HEK293 (cell line): Measurements from ENCODE around the gene CADPS.

Experiments
- CTCF ChIA-PET: fragments of 350-600 bp; formaldehyde crosslinking; extraction: SDS; loops from one replicate; lab custom pipeline; 2021; ENCODE audit warnings: antibody characterized with exemption; lab: Yijun Ruan, JAX
- POLR2A ChIA-PET: fragments of 300-600 bp; formaldehyde crosslinking; extraction: SDS; loops from one replicate; lab custom pipeline; 2020; ENCODE audit warnings: antibody characterized with exemption, inconsistent platforms; lab: Yijun Ruan, JAX
- H3K27ac ChIP-seq: fragments of 200-500 bp; sonication (Bioruptor generic); 2 replicates; pipeline ENCODE4 v1.5.1; 2014; ENCODE audit warnings: low read depth, low read length, control low read depth, inconsistent platforms; ENCODE audit errors: extremely low read depth
- H3K36me3 ChIP-seq, 2 experiments: fragments of 200-500 bp in 1 of 2; sonication (Bioruptor generic) in 1 of 2; 1 replicate in 1 of 2; 2 replicates in 1 of 2; pipeline ENCODE4 v1.5.1; 2014 to 2017; ENCODE audit warnings: inconsistent platforms in 2 of 2, low read length in 2 of 2; ENCODE audit not compliant: control insufficient read depth in 2 of 2, insufficient read depth in 1 of 2
- H3K4me1 ChIP-seq: fragments of 200-500 bp; sonication (Bioruptor generic); 2 replicates; pipeline ENCODE4 v1.5.1; 2014; ENCODE audit warnings: mild to moderate bottlenecking, low read length, inconsistent platforms; ENCODE audit not compliant: control insufficient read depth, insufficient read depth
- H3K4me3 ChIP-seq: 2 replicates; pipeline ENCODE4 v1.5.1; 2011; ENCODE audit warnings: low read depth, mild to moderate bottlenecking, control low read depth, low read length, moderate library complexity
- H3K9me3 ChIP-seq: fragments of 200-500 bp; sonication (Bioruptor generic); 2 replicates; pipeline ENCODE4 v1.5.1; 2014; ENCODE audit warnings: low read depth, low read length, inconsistent platforms; ENCODE audit not compliant: control insufficient read depth, insufficient read depth
- MZF1 ChIP-seq: fragments of 450-650 bp; formaldehyde crosslinking; IDR thresholded peaks from 2 replicates; pipeline ENCODE4 v1.5.1; 2017; ENCODE audit warnings: missing biosample characterization, missing genetic modification characterization, borderline replicate concordance
- OVOL3 ChIP-seq: fragments of 450-650 bp; formaldehyde crosslinking; IDR thresholded peaks from 2 replicates; pipeline ENCODE4 v1.5.1; 2016; ENCODE audit warnings: missing biosample characterization, missing genetic modification characterization
- WT1 ChIP-seq: fragments of 450-650 bp; formaldehyde crosslinking; IDR thresholded peaks from 2 replicates; pipeline ENCODE4 v1.5.1; 2016; ENCODE audit warnings: missing biosample characterization, missing genetic modification characterization
- YY2 ChIP-seq: fragments of 450-650 bp; formaldehyde crosslinking; IDR thresholded peaks from 2 replicates; pipeline ENCODE4 v1.5.1; 2016; ENCODE audit warnings: missing biosample characterization, missing genetic modification characterization
- ZBTB7A ChIP-seq: fragments of 450-650 bp; formaldehyde crosslinking; IDR thresholded peaks from 2 replicates; pipeline ENCODE4 v1.5.1; 2016; ENCODE audit warnings: low read depth, missing biosample characterization, missing genetic modification characterization
- ZFP69B ChIP-seq: fragments of 450-650 bp; formaldehyde crosslinking; IDR thresholded peaks from 2 replicates; pipeline ENCODE4 v1.5.1; 2016; ENCODE audit warnings: missing biosample characterization, missing genetic modification characterization
- ZNF10 ChIP-seq: fragments of 450-650 bp; formaldehyde crosslinking; IDR thresholded peaks from 2 replicates; pipeline ENCODE4 v1.5.1; 2017; ENCODE audit warnings: missing biosample characterization, missing genetic modification characterization
- ZNF175 ChIP-seq: fragments of 450-650 bp; formaldehyde crosslinking; IDR thresholded peaks from 2 replicates; pipeline ENCODE4 v1.5.1; 2016; ENCODE audit warnings: missing biosample characterization, missing genetic modification characterization
- ZNF19 ChIP-seq: fragments of 450-650 bp; formaldehyde crosslinking; IDR thresholded peaks from 2 replicates; pipeline ENCODE4; 2016; ENCODE audit warnings: missing biosample characterization, missing genetic modification characterization, low read depth
- ZNF2 ChIP-seq: fragments of 450-650 bp; formaldehyde crosslinking; IDR thresholded peaks from 2 replicates; pipeline ENCODE4 v1.5.1; 2016; ENCODE audit warnings: missing biosample characterization, missing genetic modification characterization
- ZNF202 ChIP-seq: fragments of 450-650 bp; formaldehyde crosslinking; IDR thresholded peaks from 2 replicates; pipeline ENCODE4 v1.5.1; 2016; ENCODE audit warnings: missing biosample characterization, missing genetic modification characterization, borderline replicate concordance
- ZNF214 ChIP-seq: fragments of 450-650 bp; formaldehyde crosslinking; IDR thresholded peaks from 2 replicates; pipeline ENCODE4 v1.5.1; 2017; ENCODE audit warnings: missing biosample characterization, mild to moderate bottlenecking, missing genetic modification characterization, borderline replicate concordance
- ZNF221 ChIP-seq: fragments of 450-650 bp; formaldehyde crosslinking; IDR thresholded peaks from 2 replicates; pipeline ENCODE4 v1.5.1; 2017; ENCODE audit warnings: missing biosample characterization, missing genetic modification characterization, borderline replicate concordance
- ZNF366 ChIP-seq: fragments of 450-650 bp; formaldehyde crosslinking; conservative IDR thresholded peaks from 2 replicates; pipeline ENCODE4 v1.5.1; 2016; ENCODE audit warnings: missing biosample characterization, missing genetic modification characterization
- ZNF426 ChIP-seq: fragments of 450-650 bp; formaldehyde crosslinking; IDR thresholded peaks from 2 replicates; pipeline ENCODE4 v1.5.1; 2017; ENCODE audit warnings: missing biosample characterization, missing genetic modification characterization, mild to moderate bottlenecking, inconsistent platforms, moderate library complexity
- ZNF473 ChIP-seq: fragments of 450-650 bp; formaldehyde crosslinking; IDR thresholded peaks from 2 replicates; pipeline ENCODE4 v1.5.1; 2017; ENCODE audit warnings: missing biosample characterization, missing genetic modification characterization
- ZNF501 ChIP-seq: fragments of 450-650 bp; formaldehyde crosslinking; IDR thresholded peaks from 2 replicates; pipeline ENCODE4 v1.5.1; 2016; ENCODE audit warnings: missing biosample characterization, missing genetic modification characterization
- ZNF544 ChIP-seq: fragments of 450-650 bp; formaldehyde crosslinking; IDR thresholded peaks from 2 replicates; pipeline ENCODE4 v1.5.0; 2017; ENCODE audit warnings: missing biosample characterization, missing genetic modification characterization
- ZNF560 ChIP-seq: fragments of 450-650 bp; formaldehyde crosslinking; IDR thresholded peaks from 2 replicates; pipeline ENCODE4 v1.5.1; 2017; ENCODE audit warnings: missing biosample characterization, missing genetic modification characterization, borderline replicate concordance
- ZNF654 ChIP-seq: fragments of 450-650 bp; formaldehyde crosslinking; IDR thresholded peaks from 2 replicates; pipeline ENCODE4 v1.5.1; 2016; ENCODE audit warnings: low read depth, missing biosample characterization, missing genetic modification characterization
- ZNF664 ChIP-seq: fragments of 450-650 bp; formaldehyde crosslinking; IDR thresholded peaks from 2 replicates; pipeline ENCODE4 v1.5.1; 2016; ENCODE audit warnings: missing biosample characterization, missing genetic modification characterization
- ZNF677 ChIP-seq: fragments of 450-650 bp; IDR thresholded peaks from 2 replicates; pipeline ENCODE4 v1.5.0; 2018; ENCODE audit warnings: missing biosample characterization, mild to moderate bottlenecking, missing genetic modification characterization, moderate library complexity
- ZNF707 ChIP-seq: fragments of 450-650 bp; formaldehyde crosslinking; IDR thresholded peaks from 2 replicates; pipeline ENCODE4 v1.5.1; 2016; ENCODE audit warnings: missing biosample characterization, missing genetic modification characterization
- ZNF776 ChIP-seq: fragments of 450-650 bp; formaldehyde crosslinking; IDR thresholded peaks from 2 replicates; pipeline ENCODE4 v1.5.0; 2017; ENCODE audit warnings: missing biosample characterization, missing genetic modification characterization, borderline replicate concordance
- TF ChIP-seq, protein P1 (sequence below): fragments of 450-650 bp; formaldehyde crosslinking; IDR thresholded peaks from 2 replicates; pipeline ENCODE4 v1.5.1; 2016; ENCODE audit warnings: missing biosample characterization, missing genetic modification characterization
- TF ChIP-seq, protein P2 (sequence below): fragments of 450-650 bp; formaldehyde crosslinking; IDR thresholded peaks from 2 replicates; pipeline ENCODE4 v1.5.1; 2016; ENCODE audit warnings: missing biosample characterization, missing genetic modification characterization, low read depth
- TF ChIP-seq, protein P3 (sequence below): fragments of 450-650 bp; formaldehyde crosslinking; IDR thresholded peaks from 2 replicates; pipeline ENCODE4 v1.5.1; 2016; ENCODE audit warnings: missing biosample characterization, missing genetic modification characterization
- TF ChIP-seq, protein P4 (sequence below): fragments of 450-650 bp; formaldehyde crosslinking; IDR thresholded peaks from 2 replicates; pipeline ENCODE4 v1.5.1; 2016; ENCODE audit warnings: missing biosample characterization, missing genetic modification characterization
- TF ChIP-seq, protein P5 (sequence below): fragments of 450-650 bp; formaldehyde crosslinking; IDR thresholded peaks from 2 replicates; pipeline ENCODE4 v1.5.1; 2016; ENCODE audit warnings: missing biosample characterization, missing genetic modification characterization
- TF ChIP-seq, protein P6 (sequence below): fragments of 450-650 bp; formaldehyde crosslinking; IDR thresholded peaks from 2 replicates; pipeline ENCODE4 v1.5.1; 2016; ENCODE audit warnings: missing biosample characterization, missing genetic modification characterization

Gene CADPS

DNA sequence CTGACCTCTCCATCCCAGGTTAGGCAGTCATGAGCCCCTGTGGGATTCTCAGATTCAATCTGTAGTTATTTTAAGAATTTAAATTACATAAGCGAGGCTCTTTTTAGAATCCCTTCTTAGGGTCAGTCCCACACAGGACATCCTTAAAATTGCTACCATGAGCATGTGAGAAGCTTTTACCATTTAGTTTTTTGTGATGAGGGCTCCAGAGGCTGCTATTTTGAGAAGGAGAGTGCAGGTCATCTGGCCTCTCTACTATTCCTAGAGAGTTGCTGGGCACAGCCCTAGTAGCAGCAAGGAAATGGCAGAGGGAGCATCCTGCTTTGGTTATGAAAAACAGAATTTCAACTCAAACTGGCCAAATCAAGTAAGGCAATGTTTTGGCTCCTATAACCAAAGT, 13.6 kb upstream of the CADPS start:
- CTCF ChIA-PET: no interaction called here
- Histone ChIP-seq H3K27ac (no peak overlapping the region), H3K4me3 (no peak overlapping the region), H3K36me3 (no peaks in the 10 kb centered on the region), H3K9me3 (no peaks in the 10 kb centered on the region), H3K4me1 (no peaks in the 10 kb centered on the region)
- POLR2A ChIA-PET: no interaction called here
- TF ChIP-seq ZNF473 (tag by site-specific recombination) (no peak), ZNF214 (tag by site-specific recombination) (no peak), ZNF175 (no peak), ZFP69B (no peak), ZNF664 (tag by site-specific recombination) (no peak), ZNF501 (tag by site-specific recombination) (no peak), ZNF19 (no peak), ZNF2 (no peak), ZNF776 (no peak), ZNF10 (no peak), ZBTB7A (no peak), ZNF221 (tag by site-specific recombination) (no peak), ZNF426 (no peak), ZNF707 (tag by site-specific recombination) (no peak), MZF1 (no peak)
- TF ChIP-seq, protein P1, sequence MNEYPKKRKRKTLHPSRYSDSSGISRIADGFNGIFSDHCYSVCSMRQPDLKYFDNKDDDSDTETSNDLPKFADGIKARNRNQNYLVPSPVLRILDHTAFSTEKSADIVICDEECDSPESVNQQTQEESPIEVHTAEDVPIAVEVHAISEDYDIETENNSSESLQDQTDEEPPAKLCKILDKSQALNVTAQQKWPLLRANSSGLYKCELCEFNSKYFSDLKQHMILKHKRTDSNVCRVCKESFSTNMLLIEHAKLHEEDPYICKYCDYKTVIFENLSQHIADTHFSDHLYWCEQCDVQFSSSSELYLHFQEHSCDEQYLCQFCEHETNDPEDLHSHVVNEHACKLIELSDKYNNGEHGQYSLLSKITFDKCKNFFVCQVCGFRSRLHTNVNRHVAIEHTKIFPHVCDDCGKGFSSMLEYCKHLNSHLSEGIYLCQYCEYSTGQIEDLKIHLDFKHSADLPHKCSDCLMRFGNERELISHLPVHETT (tag by site-specific recombination): no peak
- TF ChIP-seq, protein P2, sequence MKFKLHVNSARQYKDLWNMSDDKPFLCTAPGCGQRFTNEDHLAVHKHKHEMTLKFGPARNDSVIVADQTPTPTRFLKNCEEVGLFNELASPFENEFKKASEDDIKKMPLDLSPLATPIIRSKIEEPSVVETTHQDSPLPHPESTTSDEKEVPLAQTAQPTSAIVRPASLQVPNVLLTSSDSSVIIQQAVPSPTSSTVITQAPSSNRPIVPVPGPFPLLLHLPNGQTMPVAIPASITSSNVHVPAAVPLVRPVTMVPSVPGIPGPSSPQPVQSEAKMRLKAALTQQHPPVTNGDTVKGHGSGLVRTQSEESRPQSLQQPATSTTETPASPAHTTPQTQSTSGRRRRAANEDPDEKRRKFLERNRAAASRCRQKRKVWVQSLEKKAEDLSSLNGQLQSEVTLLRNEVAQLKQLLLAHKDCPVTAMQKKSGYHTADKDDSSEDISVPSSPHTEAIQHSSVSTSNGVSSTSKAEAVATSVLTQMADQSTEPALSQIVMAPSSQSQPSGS (tag by site-specific recombination): no peak
- TF ChIP-seq, protein P3, sequence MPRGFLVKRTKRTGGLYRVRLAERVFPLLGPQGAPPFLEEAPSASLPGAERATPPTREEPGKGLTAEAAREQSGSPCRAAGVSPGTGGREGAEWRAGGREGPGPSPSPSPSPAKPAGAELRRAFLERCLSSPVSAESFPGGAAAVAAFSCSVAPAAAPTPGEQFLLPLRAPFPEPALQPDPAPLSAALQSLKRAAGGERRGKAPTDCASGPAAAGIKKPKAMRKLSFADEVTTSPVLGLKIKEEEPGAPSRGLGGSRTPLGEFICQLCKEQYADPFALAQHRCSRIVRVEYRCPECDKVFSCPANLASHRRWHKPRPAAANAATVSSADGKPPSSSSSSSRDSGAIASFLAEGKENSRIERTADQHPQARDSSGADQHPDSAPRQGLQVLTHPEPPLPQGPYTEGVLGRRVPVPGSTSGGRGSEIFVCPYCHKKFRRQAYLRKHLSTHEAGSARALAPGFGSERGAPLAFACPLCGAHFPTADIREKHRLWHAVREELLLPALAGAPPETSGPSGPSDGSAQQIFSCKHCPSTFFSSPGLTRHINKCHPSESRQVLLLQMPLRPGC: no peak
- TF ChIP-seq, protein P4, sequence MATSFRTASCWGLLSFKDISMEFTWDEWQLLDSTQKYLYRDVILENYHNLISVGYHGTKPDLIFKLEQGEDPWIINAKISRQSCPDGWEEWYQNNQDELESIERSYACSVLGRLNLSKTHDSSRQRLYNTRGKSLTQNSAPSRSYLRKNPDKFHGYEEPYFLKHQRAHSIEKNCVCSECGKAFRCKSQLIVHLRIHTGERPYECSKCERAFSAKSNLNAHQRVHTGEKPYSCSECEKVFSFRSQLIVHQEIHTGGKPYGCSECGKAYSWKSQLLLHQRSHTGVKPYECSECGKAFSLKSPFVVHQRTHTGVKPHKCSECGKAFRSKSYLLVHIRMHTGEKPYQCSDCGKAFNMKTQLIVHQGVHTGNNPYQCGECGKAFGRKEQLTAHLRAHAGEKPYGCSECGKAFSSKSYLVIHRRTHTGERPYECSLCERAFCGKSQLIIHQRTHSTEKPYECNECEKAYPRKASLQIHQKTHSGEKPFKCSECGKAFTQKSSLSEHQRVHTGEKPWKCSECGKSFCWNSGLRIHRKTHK: no peak
- TF ChIP-seq, all 188 proteins: peak for 0

DNA sequence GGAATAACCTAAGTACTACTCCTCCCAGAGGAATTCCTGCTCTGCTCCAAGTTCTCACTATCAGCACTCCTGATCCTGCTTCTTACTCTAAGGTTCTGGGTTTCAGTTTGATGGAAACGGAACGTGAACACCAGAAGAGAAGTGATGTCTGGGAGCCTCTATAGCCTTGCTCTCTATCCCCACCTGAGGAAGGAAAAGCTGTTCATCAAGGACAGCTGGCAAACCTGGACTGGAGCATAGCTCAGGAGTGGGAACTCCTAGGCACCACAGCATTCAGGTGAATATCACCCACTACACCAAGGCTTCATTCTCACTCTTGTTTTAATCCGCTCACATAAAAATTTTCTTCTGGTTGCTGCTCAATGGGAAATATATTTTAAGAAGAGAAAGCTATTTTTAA, 13.0 kb upstream of the CADPS start:
- CTCF ChIA-PET: no interaction called here
- Histone ChIP-seq H3K27ac (no peak overlapping the region), H3K36me3 (no peaks in the 10 kb centered on the region), H3K4me1 (no peaks in the 10 kb centered on the region), H3K4me3 (no peak overlapping the region), H3K9me3 (no peaks in the 10 kb centered on the region)
- POLR2A ChIA-PET: no interaction called here
- TF ChIP-seq, protein P5, sequence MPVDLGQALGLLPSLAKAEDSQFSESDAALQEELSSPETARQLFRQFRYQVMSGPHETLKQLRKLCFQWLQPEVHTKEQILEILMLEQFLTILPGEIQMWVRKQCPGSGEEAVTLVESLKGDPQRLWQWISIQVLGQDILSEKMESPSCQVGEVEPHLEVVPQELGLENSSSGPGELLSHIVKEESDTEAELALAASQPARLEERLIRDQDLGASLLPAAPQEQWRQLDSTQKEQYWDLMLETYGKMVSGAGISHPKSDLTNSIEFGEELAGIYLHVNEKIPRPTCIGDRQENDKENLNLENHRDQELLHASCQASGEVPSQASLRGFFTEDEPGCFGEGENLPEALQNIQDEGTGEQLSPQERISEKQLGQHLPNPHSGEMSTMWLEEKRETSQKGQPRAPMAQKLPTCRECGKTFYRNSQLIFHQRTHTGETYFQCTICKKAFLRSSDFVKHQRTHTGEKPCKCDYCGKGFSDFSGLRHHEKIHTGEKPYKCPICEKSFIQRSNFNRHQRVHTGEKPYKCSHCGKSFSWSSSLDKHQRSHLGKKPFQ (tag by site-specific recombination): no peak
- TF ChIP-seq ZNF202 (tag by site-specific recombination) (no peak), OVOL3 (tag by site-specific recombination) (no peak), YY2 (tag by site-specific recombination) (no peak), ZNF544 (no peak), ZNF654 (tag by site-specific recombination) (no peak), WT1 (tag by site-specific recombination) (no peak), ZNF560 (tag by site-specific recombination) (no peak), ZNF677 (no peak), ZNF366 (tag by site-specific recombination) (no peak)
- TF ChIP-seq, protein P6, sequence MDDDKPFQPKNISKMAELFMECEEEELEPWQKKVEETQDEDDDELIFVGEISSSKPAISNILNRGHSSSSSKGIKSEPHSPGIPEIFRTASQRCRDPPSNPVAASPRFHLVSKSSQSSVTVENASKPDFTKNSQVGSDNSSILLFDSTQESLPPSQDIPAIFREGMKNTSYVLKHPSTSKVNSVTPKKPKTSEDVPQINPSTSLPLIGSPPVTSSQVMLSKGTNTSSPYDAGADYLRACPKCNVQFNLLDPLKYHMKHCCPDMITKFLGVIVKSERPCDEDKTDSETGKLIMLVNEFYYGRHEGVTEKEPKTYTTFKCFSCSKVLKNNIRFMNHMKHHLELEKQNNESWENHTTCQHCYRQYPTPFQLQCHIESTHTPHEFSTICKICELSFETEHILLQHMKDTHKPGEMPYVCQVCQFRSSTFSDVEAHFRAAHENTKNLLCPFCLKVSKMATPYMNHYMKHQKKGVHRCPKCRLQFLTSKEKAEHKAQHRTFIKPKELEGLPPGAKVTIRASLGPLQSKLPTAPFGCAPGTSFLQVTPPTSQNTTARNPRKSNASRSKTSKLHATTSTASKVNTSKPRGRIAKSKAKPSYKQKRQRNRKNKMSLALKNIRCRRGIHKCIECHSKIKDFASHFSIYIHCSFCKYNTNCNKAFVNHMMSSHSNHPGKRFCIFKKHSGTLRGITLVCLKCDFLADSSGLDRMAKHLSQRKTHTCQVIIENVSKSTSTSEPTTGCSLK (tag by site-specific recombination): no peak
